HCT116 (cell line): Measurements from ENCODE around the gene CXCL1. TPM values are rescaled to one million over a fixed set of nuclear protein-coding genes. Genes with fewer than 3 reads are reported as not detected.

Experiments
- ATAC-seq: fragments of 200-7000 bp; cut with Tn5 transposase; 2 replicates; pipeline ENCODE4 v1.9.1; 2020; ENCODE audit warnings: mild to moderate bottlenecking, moderate library complexity
- BruUV-seq: library from RNA; stranded (reverse); fragments of 400-500 nt; replicated peaks from 2 replicates; lab custom pipeline; 2021; lab: Mats Ljungman, UMichigan
- CTCF ChIA-PET: fragments of 300-600 bp; sonication (Branson Sonifier 250); formaldehyde crosslinking; loops from one replicate; lab custom pipeline; 2021; ENCODE audit warnings: antibody characterized with exemption; lab: Charles Lee
- POLR2A ChIA-PET: fragments of 300-600, 350-600 bp; sonication (Branson Sonifier 250); formaldehyde crosslinking; loops from one replicate; lab custom pipeline; 2021; ENCODE audit warnings: antibody characterized with exemption; lab: Charles Lee
- RAD21 ChIA-PET, 2 experiments: fragments of 300-600 bp; sonication (Branson Sonifier 250); formaldehyde crosslinking; loops; one replicate each; lab custom pipeline; 2023; ENCODE audit warnings: low total read pairs in 2 of 2; ENCODE audit not compliant: uncharacterized antibody in 2 of 2, unreplicated experiment in 2 of 2, low non-redundant PET in 1 of 2; lab: Charles Lee
- DNase-seq: peaks from one replicate; pipeline ENCODE4 v3.0.0-alpha.2; 2010; ENCODE audit warnings: low read depth, low spot score
- H2AFZ ChIP-seq: fragments of 200-600 bp; shearing (Covaris generic), sonication (generic); 2 replicates; pipeline ENCODE4 v1.6.1; 2017; ENCODE audit warnings: low read depth, mixed run types, mixed read lengths, antibody characterized with exemption, low read length; ENCODE audit not compliant: poor library complexity, severe bottlenecking
- H3K27ac ChIP-seq: 2 replicates; pipeline ENCODE4 v1.5.1; 2012; ENCODE audit warnings: low read depth, low read length
- H3K27me3 ChIP-seq: fragments of 200-600 bp; sonication (generic); 2 replicates; pipeline ENCODE4 v1.6.1; 2016; ENCODE audit warnings: mixed run types, low read length, mixed read lengths; ENCODE audit not compliant: insufficient read depth
- H3K36me3 ChIP-seq, 2 experiments: fragments of 200-500 bp in 1 of 2; fragments of 200-600 bp in 1 of 2; sonication (Bioruptor generic) in 1 of 2; sonication (generic) in 1 of 2; 2 replicates each; pipeline versions ENCODE4 v1.5.1 to v1.6.1; 2014 to 2016; ENCODE audit warnings: low read length in 2 of 2, inconsistent platforms in 1 of 2, mixed read lengths in 1 of 2, mixed run types in 1 of 2; ENCODE audit not compliant: insufficient read depth in 2 of 2, control insufficient read depth in 1 of 2
- H3K4me1 ChIP-seq, 2 experiments: fragments of 200-600 bp in 1 of 2; sonication (generic) in 1 of 2; 2 replicates each; pipeline versions ENCODE4 v1.5.1 to v1.6.1; 2012 to 2017; ENCODE audit warnings: low read length in 2 of 2, inconsistent platforms in 1 of 2, mild to moderate bottlenecking in 1 of 2, mixed read lengths in 1 of 2, mixed run types in 1 of 2, moderate library complexity in 1 of 2; ENCODE audit not compliant: insufficient read depth in 2 of 2, control insufficient read depth in 1 of 2
- H3K4me2 ChIP-seq: fragments of 200-600 bp; sonication (generic); 2 replicates; pipeline ENCODE4 v1.6.1; 2017; ENCODE audit warnings: mixed run types, low read length, mixed read lengths
- H3K4me3 ChIP-seq, 2 experiments: fragments of 200-600 bp in 1 of 2; sonication (generic) in 1 of 2; replicated peaks in 1 of 2; 2 replicates each; pipeline ENCODE4 v1.5.1; 2011 to 2016; ENCODE audit warnings: low read length in 2 of 2, control low read depth in 1 of 2, low read depth in 1 of 2, mild to moderate bottlenecking in 1 of 2, mixed read lengths in 1 of 2, mixed run types in 1 of 2
- H3K79me2 ChIP-seq: fragments of 200-600 bp; sonication (generic); 2 replicates; pipeline ENCODE4 v1.6.1; 2017; ENCODE audit warnings: mild to moderate bottlenecking, mixed run types, low read length, moderate library complexity, mixed read lengths; ENCODE audit not compliant: insufficient read depth
- H3K9ac ChIP-seq: fragments of 200-600 bp; sonication (generic); 2 replicates; pipeline ENCODE4 v1.6.1; 2016; ENCODE audit warnings: low read length, mixed read lengths
- H3K9me2 ChIP-seq: fragments of 200-600 bp; sonication (generic), shearing (Covaris generic); 2 replicates; pipeline ENCODE4 v1.6.1; 2017; ENCODE audit warnings: mixed run types, mild to moderate bottlenecking, moderate library complexity; ENCODE audit not compliant: insufficient read depth
- H3K9me3 ChIP-seq, 2 experiments: fragments of 200-500 bp in 1 of 2; fragments of 200-600 bp in 1 of 2; sonication (Bioruptor generic) in 1 of 2; sonication (generic) in 1 of 2; 2 replicates each; pipeline ENCODE4 v1.6.1; 2014 to 2017; ENCODE audit warnings: low read length in 2 of 2, mixed read lengths in 2 of 2, inconsistent platforms in 1 of 2, low read depth in 1 of 2, mild to moderate bottlenecking in 1 of 2, mixed run types in 1 of 2, moderate library complexity in 1 of 2; ENCODE audit not compliant: control insufficient read depth in 1 of 2, insufficient read depth in 1 of 2
- H4K20me1 ChIP-seq: fragments of 200-600 bp; sonication (generic), shearing (Covaris generic); 2 replicates; pipeline ENCODE4 v1.6.1; 2017; ENCODE audit warnings: mixed run types, mild to moderate bottlenecking, moderate library complexity; ENCODE audit not compliant: insufficient read depth
- ATF3 ChIP-seq: IDR thresholded peaks from 2 replicates; pipeline ENCODE4 v1.6.1; 2012
- CBX3 ChIP-seq: IDR thresholded peaks from 2 replicates; pipeline ENCODE4 v1.6.1; 2012; ENCODE audit warnings: low read depth
- CEBPB ChIP-seq: IDR thresholded peaks from 2 replicates; pipeline ENCODE4 v1.6.1; 2012; ENCODE audit warnings: low read depth
- CTCF ChIP-seq, 3 experiments: fragments of 200-600 bp in 1 of 3; sonication (generic) in 1 of 3; IDR thresholded peaks in 2 of 3; conservative IDR thresholded peaks in 1 of 3; 2 replicates each; pipeline ENCODE4 v1.5.1; 2012 to 2017; ENCODE audit warnings: low read depth in 2 of 3, low read length in 2 of 3, antibody characterized with exemption in 1 of 3, borderline replicate concordance in 1 of 3, control low read depth in 1 of 3, mild to moderate bottlenecking in 1 of 3, mixed read lengths in 1 of 3, mixed run types in 1 of 3, moderate library complexity in 1 of 3; ENCODE audit not compliant: insufficient read depth in 1 of 3
- EZH2phosphoT487 ChIP-seq: fragments of 200-600 bp; IDR thresholded peaks from 2 replicates; pipeline ENCODE4 v1.6.1; 2018; ENCODE audit warnings: antibody characterized with exemption, borderline replicate concordance
- FOSL1 ChIP-seq: IDR thresholded peaks from 2 replicates; pipeline ENCODE4 v1.6.1; 2012; ENCODE audit warnings: low read depth
- MAX ChIP-seq: IDR thresholded peaks from 2 replicates; pipeline ENCODE4 v1.6.1; 2012
- POLR2A ChIP-seq: IDR thresholded peaks from 2 replicates; pipeline ENCODE4 v1.7.0; 2011; ENCODE audit warnings: borderline replicate concordance; ENCODE audit not compliant: insufficient read depth, insufficient read length; ENCODE audit errors: extremely low read depth
- RAD21 ChIP-seq: IDR thresholded peaks from 2 replicates; pipeline ENCODE4 v1.6.1; 2012; ENCODE audit warnings: low read depth, mild to moderate bottlenecking
- REST ChIP-seq: IDR thresholded peaks from 2 replicates; pipeline ENCODE4 v1.6.1; 2012; ENCODE audit warnings: low read depth
- TCF7L2 ChIP-seq: IDR thresholded peaks from 2 replicates; pipeline ENCODE4 v1.7.0; 2011; ENCODE audit warnings: borderline replicate concordance, inconsistent platforms; ENCODE audit not compliant: insufficient read depth, insufficient read length; ENCODE audit errors: extremely low read depth
- ZNF274 ChIP-seq: fragments of 200-500 bp; sonication (Bioruptor generic); IDR thresholded peaks from 2 replicates; pipeline ENCODE4 v1.6.1; 2014; ENCODE audit warnings: mild to moderate bottlenecking, low read depth, low read length, inconsistent platforms
- intact Hi-C: fragments of 100-400 bp; cut with micrococcal nuclease; formaldehyde crosslinking; loops from 2 replicates; pipeline ENCODE4 v1.10.0; 2022
- total RNA-seq: library from RNA; stranded (reverse); gene quantifications from one replicate; pipeline ENCODE4 v1.2.1, GENCODE V29; 2021; ENCODE audit not compliant: unreplicated experiment

The CXCL1 gene
- total RNA-seq, 1 experiment from 2014 or later: 2.5 TPM

- H3K36me3 ChIP-seq: no peaks in the 10 kb centered on the region
- intact Hi-C loops: loop anchor here (2.0 to 10.0 kb wide), 2 partner anchors 269 to 521 kb away; no protein-coding TSS in a partner anchor
- H3K27ac ChIP-seq: no peak overlapping the region
- no peak for ATAC-seq
- H3K4me1 ChIP-seq: peaks cover 0 to 13% of the 10 kb centered on the region in 2 experiments; a peak in 3 of 4 replicates
- POLR2A ChIA-PET: no interaction called here
- H3K9ac ChIP-seq: no peak overlapping the region
- H3K27me3 ChIP-seq: no peaks in the 10 kb centered on the region
- no peak overlapping the region for H3K4me3 ChIP-seq
- H2AFZ ChIP-seq: peak overlapping the region; percentile 4
- no peak for TF ChIP-seq ZNF274
- TF ChIP-seq TCF7L2: no peak
- TF ChIP-seq, all 23 proteins: peak for 0
- CTCF ChIA-PET: interaction anchor here (3.6 kb wide), 1 partner anchor 268 kb away, joined by 13 read pairs; no protein-coding TSS in a partner anchor
- Histone ChIP-seq H3K79me2 (no peaks in the 10 kb centered on the region), H3K9me2 (no peaks in the 10 kb centered on the region), H3K4me2 (no peak overlapping the region), H4K20me1 (no peaks in the 10 kb centered on the region), H3K9me3 (no peaks in the 10 kb centered on the region)
- DNase-seq: no peak
- RAD21 ChIA-PET: interaction anchor here in 1 of 2 experiments (1.0 kb wide), 1 partner anchor 139 kb away, joined by 3 read pairs; no protein-coding TSS in a partner anchor
- BruUV-seq: no TSS peak
Measured at GRCh38 chr4:73866246-73866645, 2.9 kb upstream of the CXCL1 start.

GRCh38 chr4:73867783-73868182 lies 1.4 kb upstream of the CXCL1 start:
- no peaks in the 10 kb centered on the region for H3K79me2 ChIP-seq
- RAD21 ChIA-PET: no interaction called here
- H2AFZ ChIP-seq: peak overlapping the region; percentile 96
- DNase-seq (peak; percentile 70), ATAC-seq (peak; percentile 56)
- H3K9me3 ChIP-seq: no peaks in the 10 kb centered on the region
- H3K27ac ChIP-seq: no peak overlapping the region
- H3K36me3 ChIP-seq: no peaks in the 10 kb centered on the region
- intact Hi-C loops: loop anchor here (2.0 to 10.0 kb wide), 2 partner anchors 267 to 523 kb away; no protein-coding TSS in a partner anchor
- H3K9me2 ChIP-seq: no peaks in the 10 kb centered on the region
- CTCF ChIA-PET: interaction anchor here (0.7 to 3.6 kb wide), 7 partner anchors 8 to 266 kb away, joined by 3 to 13 read pairs (median 4); partner anchors contain the start of gene CXCL3
- peak overlapping the region; percentile 99 for H3K4me2 ChIP-seq
- no peaks in the 10 kb centered on the region for H4K20me1 ChIP-seq
- peak overlapping the region in 1 of 2 experiments; percentile 84; a peak in 3 of 4 replicates for H3K4me3 ChIP-seq
- no peaks in the 10 kb centered on the region for H3K27me3 ChIP-seq
- BruUV-seq: no TSS peak
- H3K9ac ChIP-seq: no peak overlapping the region
- H3K4me1 ChIP-seq: peaks cover 0 to 13% of the 10 kb centered on the region in 2 experiments; a peak in 3 of 4 replicates
- POLR2A ChIA-PET: no interaction called here
- no peak for TF ChIP-seq POLR2A
- TF ChIP-seq ZNF274: no peak
- no peak for TF ChIP-seq ATF3
- TF ChIP-seq TCF7L2: no peak
- TF ChIP-seq FOSL1: no peak
- TF ChIP-seq RAD21: peak; percentile 64
- no peak for TF ChIP-seq MAX
- peak in 2 of 3 experiments; percentile 20 to 35; a peak in 2 of 6 replicates for TF ChIP-seq CTCF (IDR thresholded peaks at IDR 0.05 in 2 of 3, conservative IDR thresholded peaks at IDR 0.05 in 1 of 3; ENCODE audit: borderline replicate concordance in 1 of 3, insufficient read depth in 1 of 3, low read depth in 2 of 3, low read length in 2 of 3)
- no peak for TF ChIP-seq REST
- no peak for TF ChIP-seq CBX3
- no peak for TF ChIP-seq EZH2phosphoT487
- TF ChIP-seq CEBPB: no peak
